ENCODE results near the gene FGD3.

GRCh38 chr9:93024646-93024910 is 77.3 kb downstream of the FGD3 start:
- TF ChIP-seq, protein P1, sequence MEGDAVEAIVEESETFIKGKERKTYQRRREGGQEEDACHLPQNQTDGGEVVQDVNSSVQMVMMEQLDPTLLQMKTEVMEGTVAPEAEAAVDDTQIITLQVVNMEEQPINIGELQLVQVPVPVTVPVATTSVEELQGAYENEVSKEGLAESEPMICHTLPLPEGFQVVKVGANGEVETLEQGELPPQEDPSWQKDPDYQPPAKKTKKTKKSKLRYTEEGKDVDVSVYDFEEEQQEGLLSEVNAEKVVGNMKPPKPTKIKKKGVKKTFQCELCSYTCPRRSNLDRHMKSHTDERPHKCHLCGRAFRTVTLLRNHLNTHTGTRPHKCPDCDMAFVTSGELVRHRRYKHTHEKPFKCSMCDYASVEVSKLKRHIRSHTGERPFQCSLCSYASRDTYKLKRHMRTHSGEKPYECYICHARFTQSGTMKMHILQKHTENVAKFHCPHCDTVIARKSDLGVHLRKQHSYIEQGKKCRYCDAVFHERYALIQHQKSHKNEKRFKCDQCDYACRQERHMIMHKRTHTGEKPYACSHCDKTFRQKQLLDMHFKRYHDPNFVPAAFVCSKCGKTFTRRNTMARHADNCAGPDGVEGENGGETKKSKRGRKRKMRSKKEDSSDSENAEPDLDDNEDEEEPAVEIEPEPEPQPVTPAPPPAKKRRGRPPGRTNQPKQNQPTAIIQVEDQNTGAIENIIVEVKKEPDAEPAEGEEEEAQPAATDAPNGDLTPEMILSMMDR (IDR thresholded peaks at IDR 0.05; ENCODE audit: poor library complexity) = no peak
- TF ChIP-seq EZH2 (IDR thresholded peaks at IDR 0.05; ENCODE audit: borderline replicate concordance) = no peak
